Measurements from ENCODE around the gene GRID2IP.

GRID2IP gene

DNA sequence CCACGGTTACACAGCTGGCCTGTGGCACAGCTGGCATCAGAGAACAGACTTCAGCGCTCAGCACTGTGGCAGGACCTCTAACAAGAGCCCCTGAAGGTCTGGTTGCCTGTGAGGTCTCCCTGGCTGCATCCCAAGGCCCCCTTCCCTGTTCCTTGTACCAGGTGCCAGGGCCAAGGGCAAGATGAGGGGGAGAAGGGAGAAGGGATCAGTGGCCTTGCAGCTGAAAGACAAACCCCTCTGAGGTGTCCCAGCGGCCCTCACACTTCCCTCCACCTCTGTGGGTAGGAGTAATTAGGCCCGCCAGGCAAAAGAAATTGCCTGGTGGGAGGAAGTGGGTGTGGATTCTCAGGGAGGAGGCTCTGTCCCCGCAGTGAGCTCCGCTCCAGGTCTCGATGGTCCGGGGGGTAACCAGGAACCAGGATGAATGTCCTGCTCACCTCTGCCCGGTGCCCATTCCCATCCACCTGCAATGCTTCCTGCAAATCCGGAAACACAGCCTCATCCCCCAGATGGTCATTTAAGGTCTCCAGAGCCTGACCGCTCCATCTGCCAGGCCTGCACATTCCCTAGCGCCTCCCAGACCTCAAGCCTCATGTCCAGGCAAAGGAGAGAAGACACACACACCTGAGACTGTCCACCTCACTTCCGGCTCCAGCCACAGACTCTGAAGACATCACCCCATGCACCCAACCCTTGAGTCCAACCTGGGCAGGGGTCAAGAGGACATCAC, 22.7 kb downstream of the GRID2IP start:
- TF ChIP-seq, protein P1, sequence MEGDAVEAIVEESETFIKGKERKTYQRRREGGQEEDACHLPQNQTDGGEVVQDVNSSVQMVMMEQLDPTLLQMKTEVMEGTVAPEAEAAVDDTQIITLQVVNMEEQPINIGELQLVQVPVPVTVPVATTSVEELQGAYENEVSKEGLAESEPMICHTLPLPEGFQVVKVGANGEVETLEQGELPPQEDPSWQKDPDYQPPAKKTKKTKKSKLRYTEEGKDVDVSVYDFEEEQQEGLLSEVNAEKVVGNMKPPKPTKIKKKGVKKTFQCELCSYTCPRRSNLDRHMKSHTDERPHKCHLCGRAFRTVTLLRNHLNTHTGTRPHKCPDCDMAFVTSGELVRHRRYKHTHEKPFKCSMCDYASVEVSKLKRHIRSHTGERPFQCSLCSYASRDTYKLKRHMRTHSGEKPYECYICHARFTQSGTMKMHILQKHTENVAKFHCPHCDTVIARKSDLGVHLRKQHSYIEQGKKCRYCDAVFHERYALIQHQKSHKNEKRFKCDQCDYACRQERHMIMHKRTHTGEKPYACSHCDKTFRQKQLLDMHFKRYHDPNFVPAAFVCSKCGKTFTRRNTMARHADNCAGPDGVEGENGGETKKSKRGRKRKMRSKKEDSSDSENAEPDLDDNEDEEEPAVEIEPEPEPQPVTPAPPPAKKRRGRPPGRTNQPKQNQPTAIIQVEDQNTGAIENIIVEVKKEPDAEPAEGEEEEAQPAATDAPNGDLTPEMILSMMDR (conservative IDR thresholded peaks at IDR 0.05): no peak
- H3K27ac ChIP-seq: no peak overlapping the region

DNA sequence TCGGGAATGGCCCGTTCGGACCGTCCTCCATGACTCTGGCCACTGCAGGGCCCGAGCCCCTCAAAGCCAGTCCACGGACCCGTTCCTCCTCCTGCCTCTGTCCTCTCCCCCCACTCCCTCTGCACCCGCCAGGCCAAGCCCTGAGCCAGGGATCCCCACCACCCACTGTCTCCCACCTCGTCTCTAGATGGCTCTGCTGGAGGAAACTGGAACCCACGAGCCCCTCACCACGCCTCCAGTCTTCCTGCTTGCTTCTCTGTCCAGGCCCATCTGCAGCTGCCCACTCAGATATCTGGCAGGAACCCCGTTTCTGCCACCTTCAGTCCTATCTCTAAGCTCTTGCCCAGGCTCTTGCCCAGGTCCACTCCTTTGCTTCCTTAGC, 24.3 kb downstream of the GRID2IP start:
- TF ChIP-seq, protein P1 (conservative IDR thresholded peaks at IDR 0.05): no peak
- H3K27ac ChIP-seq: no peak overlapping the region

DNA sequence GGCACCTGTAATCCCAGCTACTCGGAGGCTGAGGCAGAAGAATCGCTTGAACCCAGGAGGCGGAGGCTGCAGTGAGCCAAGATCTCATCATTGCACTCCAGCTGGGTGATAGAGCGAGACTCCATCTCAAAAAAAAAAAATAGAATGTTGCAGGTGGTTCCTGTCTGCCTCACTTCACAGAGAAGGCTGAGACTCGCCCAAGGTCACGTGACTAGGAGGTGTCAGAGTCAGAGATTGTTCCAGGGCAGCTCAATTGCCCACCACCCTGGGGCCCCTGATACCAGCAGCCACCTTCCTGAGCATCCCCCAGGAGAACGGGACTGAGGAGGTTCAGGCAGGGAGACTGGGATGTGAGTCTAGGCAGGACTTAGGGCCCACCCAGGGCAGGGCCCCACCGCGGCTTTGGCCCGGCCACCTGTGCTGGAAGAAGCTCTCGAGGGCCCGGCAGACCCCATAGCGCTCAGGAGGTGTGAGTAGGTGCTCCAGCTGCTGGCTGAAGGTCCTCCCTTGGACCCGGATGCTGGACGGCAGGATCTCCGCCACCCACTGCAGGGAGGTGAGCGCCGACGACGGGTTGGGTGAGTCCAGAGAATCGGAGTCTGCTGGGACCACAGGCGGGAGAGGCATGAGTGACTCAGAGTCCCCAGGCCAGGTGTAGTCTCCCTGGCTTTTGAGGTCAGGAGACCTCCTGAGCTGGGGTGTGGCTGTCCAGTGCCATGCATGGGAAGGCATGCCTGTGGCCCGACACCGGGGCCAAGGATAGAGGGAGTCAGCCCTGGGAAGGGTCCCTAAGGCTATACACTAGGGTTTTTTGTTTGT, 30.9 kb downstream of the GRID2IP start:
- H3K27ac ChIP-seq: no peak overlapping the region
- TF ChIP-seq, protein P1 (conservative IDR thresholded peaks at IDR 0.05): no peak

DNA sequence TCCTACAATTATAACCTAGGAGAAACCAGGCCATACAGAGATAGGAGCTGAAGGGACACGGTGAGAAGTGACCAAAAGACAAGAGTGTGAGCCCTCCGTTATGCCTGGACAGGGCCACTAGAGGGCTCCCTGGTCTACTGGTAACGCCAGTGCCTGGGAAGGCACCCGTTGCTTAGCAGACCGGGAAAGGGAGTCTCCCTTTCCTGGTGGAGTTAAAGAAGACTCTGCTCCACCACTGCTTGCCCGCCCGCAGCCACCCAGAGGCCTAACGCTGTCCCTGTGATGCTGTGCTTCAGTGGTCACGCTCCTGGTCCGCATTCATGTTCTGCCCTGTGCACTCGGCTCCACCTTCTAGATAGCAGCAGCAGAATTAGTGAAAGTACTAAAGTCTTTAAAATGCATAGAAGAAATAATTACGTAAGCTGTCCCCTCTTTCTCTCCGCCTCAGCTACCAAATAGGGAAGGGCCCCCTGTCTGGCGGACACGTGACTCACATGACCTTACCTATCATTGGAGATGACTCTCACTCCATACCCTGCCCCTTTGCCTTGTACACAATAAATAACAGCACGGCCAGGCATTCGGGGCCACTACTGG, 34.8 kb downstream of the GRID2IP start:
- TF ChIP-seq, protein P1 (conservative IDR thresholded peaks at IDR 0.05): peak; percentile 92
- H3K27ac ChIP-seq: no peak overlapping the region

DNA sequence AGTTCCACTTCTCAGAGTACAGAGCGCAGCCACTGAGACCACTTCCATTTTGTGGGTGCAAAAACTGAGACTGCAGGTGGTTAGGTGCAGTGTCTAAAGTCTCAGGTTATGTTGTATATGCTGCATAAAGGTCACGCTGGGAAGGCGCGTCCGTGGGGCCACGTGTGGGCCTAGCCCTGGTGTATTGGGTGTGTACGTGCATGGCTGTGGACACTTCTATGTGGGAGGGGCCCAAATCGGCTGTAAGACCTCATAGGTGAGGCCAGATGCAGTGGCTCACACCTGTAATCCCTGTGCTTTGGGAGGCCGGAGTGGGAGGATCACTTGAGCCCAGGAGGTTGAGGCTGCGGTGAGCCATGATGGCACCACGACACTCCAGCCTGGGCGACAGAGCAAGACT, 37.7 kb downstream of the GRID2IP start:
- TF ChIP-seq, protein P1 (conservative IDR thresholded peaks at IDR 0.05): no peak
- no peak overlapping the region for H3K27ac ChIP-seq

DNA sequence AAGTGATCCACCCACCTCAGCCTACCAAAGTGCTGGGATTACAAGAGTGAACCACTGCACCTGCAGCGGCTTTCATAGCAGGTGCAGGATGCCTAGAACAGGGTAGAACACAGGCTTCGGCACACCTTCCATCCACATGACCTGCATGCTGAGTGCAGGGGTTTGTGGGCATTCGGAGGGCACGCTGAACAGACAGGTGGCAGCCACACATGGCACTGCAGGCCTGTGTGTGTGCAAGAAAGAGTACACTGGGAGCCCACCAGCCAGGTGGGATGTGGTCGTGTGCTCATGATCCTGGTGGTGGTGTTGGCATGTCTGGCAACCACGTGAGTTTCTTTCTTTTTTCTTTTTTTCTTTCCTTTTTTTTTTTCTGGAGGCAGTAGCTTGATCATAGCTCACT, 38.4 kb downstream of the GRID2IP start:
- H3K27ac ChIP-seq: no peak overlapping the region
- TF ChIP-seq, protein P1 (conservative IDR thresholded peaks at IDR 0.05): no peak

DNA sequence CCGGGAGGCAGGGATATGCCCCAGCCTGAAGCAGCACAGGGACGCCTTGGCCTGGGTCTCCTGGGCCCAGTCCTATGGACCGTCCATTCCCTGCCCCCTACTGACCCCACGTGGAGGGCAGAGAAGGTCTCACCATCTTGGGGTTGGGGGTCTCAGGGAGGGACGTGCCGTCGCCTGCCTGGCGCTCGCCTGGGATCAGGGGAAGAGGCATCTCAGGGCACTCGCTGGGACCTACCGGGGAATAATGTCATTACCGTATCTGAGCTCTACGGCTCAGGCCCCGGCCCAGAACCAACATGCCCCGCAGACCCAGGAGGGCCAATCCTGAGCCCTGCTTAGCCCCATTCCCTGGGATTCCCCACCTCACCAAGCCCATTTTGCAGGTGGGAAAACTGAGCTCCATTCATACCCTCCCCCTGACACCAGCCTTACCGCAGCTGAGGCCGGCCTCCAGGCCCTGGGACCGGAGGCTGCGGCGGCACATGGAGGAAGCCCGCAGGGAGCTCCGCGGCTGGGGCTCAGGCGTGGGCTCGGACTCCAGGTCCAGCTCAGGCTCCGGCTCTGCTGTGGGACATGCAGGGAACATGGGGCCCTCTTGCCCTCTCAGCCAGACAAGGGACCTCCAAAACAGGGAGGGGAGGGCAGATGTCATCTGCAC, 40.7 kb downstream of the GRID2IP start:
- no peak overlapping the region for H3K27ac ChIP-seq
- TF ChIP-seq, protein P1 (conservative IDR thresholded peaks at IDR 0.05): no peak
